VCaP (cell line): ENCODE measurements around the gene SLC49A3.

Experiments
- H3K27ac ChIP-seq: fragments of 450-650 bp; 2 replicates; pipeline ENCODE4 v1.5.1; 2017
- TF ChIP-seq, protein P1 (sequence below): fragments of 450-650 bp; conservative IDR thresholded peaks from 2 replicates; pipeline ENCODE4 v1.5.1; 2017; ENCODE audit warnings: mild to moderate bottlenecking, moderate library complexity

Gene SLC49A3

DNA sequence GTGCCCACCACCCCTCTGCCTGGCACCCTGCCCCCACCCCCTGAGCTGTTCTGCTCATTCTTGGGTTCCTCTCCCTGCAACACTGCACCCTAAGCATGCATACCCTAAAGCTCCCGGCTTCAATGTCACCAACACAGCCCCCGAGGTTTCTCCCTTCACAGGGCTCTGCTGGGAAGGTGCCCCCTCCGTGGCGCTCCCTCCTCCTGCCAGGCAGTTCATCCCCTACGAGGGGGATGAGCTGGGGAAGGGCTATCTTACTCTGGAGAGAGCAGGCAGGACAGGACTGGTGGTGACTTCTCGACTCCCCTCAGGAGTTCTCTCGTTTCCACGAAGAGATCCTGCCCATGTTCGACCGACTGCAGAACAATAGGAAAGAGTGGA lies 21.4 kb downstream of the SLC49A3 start:
- H3K27ac ChIP-seq, result no peak overlapping the region
- TF ChIP-seq, protein P1, sequence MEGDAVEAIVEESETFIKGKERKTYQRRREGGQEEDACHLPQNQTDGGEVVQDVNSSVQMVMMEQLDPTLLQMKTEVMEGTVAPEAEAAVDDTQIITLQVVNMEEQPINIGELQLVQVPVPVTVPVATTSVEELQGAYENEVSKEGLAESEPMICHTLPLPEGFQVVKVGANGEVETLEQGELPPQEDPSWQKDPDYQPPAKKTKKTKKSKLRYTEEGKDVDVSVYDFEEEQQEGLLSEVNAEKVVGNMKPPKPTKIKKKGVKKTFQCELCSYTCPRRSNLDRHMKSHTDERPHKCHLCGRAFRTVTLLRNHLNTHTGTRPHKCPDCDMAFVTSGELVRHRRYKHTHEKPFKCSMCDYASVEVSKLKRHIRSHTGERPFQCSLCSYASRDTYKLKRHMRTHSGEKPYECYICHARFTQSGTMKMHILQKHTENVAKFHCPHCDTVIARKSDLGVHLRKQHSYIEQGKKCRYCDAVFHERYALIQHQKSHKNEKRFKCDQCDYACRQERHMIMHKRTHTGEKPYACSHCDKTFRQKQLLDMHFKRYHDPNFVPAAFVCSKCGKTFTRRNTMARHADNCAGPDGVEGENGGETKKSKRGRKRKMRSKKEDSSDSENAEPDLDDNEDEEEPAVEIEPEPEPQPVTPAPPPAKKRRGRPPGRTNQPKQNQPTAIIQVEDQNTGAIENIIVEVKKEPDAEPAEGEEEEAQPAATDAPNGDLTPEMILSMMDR, result no peak

DNA sequence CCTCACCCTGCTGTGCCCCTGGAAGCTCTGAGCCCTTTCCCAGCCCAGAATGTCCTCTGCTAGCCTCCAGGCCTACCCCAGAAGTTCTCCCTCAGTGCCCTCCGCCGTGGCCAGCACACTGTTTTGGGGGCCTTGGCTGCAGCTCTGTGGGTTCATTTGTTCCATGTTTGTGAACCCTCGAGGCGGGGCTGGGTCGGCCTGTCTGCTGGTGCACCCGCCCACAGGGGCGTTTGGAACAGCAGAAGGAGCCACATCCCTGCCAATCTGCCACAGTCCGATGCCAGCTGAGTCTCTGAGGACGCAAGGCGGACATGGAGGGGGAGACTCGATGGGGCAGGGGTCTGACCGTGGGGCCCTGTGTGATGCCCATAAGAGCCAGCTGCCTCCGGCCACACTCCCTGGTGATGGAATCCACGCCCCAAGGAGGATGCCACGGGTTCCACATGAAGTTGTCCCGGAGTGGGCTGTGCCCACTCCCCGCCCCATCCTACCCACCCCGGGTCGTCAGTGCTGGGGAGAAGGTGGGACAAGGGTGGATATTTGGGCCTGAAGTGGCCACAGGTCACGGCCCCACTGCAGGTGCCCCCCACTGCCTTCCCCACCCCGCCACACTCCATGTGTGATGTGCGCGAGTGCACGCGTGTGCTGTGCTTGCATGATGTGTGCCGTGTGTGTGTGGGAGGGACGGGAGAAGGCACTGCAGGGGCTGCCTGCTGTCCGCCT lies 22.0 kb downstream of the SLC49A3 start:
- TF ChIP-seq, protein P1, result no peak
- H3K27ac ChIP-seq, result no peak overlapping the region

DNA sequence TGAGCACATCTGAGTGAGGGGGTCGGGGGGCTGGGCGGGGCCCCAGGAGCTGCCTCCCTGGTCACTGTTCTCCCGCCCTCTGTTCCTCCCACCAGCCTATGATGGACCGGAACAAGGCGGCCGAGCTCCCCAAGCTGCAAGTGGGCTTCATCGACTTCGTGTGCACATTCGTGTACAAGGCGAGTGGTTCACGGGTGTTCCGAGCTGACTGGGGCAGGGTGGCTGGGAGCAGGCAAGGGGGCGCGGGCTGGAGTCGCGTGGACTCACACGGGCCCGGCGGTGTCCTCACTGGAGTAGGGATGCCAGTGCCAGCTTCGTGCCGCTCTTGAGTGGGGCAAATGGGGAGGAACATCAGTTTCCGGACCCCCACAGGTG lies 22.5 kb downstream of the SLC49A3 start:
- TF ChIP-seq, protein P1, result no peak
- no peak overlapping the region for H3K27ac ChIP-seq

DNA sequence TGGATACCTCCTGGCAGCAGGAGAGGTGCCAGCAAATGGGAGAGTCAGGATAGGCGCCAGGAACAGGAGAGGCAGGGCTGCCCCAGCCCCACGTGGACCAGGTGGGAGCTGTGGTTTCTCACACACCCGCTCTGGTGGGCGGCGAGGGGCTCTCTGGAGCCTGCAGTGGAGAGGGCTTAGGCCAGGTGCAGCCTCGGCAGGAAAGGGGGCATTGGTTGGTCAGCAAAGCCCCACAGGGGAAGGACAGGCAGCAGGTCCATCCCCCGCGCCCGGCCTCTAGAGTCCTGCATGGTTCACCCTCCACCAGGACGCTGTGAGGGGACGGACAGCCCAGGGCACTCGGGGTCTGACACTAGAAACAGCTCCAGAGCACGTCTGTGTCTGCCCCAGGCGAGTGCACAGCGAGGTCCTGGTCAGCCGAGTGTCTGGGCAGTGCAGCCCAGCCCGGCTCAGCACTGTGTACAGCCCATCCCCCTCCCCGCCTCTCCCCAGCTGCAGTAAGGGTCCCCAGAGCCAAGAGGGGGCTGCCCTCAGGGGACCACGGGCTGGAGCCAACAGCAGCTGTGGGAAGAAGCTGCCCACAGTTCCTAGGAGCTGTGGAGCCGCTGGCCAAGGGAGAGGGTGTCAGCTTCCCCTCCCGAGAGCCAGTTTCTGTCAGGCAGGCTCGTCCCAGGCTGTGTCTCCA lies 23.1 kb downstream of the SLC49A3 start:
- no peak overlapping the region for H3K27ac ChIP-seq
- TF ChIP-seq, protein P1, result no peak

DNA sequence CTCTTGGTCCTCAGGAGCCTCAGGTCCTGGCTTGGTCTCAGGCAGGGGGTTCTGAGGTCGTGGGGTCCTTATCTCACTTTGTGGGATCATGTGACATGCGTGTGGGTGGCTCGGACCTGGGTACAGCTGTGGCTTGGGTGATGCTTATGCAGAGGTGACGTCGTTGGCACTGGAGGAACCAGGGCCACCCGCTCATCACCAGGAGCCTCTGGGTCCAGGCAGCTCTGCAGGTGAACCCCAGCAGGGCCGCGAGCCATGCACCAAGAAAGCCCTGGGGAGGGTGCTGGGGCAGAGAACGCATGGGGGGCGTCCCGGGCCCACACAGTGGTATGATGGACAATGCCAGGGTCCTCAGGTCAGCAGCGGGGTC lies 23.6 kb downstream of the SLC49A3 start:
- no peak overlapping the region for H3K27ac ChIP-seq
- TF ChIP-seq, protein P1, result no peak

DNA sequence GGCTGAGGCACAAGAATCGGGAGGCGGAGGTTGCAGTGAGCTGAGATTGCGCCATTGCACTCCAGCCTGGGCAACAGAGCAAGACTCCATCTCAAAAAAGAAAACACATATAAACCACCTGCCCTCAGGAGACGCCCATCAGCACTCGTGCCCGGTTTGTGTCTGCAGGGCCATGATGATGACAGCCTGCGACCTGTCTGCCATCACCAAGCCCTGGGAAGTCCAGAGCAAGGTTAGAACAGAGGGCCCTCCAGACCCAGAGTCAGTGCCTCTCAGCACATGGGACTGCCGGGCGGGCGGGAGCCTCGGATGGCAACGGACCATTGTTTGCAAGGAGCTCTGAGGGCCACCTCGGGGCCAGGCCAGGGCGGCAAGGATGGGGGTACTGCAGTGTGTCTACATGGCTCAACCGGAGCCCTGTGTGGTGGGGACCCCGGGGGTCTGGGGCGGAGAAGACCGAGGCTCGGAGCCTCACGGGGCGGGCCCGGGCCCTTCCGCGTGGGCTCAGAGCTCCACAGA lies 24.2 kb downstream of the SLC49A3 start:
- no peak overlapping the region for H3K27ac ChIP-seq
- TF ChIP-seq, protein P1, result no peak

DNA sequence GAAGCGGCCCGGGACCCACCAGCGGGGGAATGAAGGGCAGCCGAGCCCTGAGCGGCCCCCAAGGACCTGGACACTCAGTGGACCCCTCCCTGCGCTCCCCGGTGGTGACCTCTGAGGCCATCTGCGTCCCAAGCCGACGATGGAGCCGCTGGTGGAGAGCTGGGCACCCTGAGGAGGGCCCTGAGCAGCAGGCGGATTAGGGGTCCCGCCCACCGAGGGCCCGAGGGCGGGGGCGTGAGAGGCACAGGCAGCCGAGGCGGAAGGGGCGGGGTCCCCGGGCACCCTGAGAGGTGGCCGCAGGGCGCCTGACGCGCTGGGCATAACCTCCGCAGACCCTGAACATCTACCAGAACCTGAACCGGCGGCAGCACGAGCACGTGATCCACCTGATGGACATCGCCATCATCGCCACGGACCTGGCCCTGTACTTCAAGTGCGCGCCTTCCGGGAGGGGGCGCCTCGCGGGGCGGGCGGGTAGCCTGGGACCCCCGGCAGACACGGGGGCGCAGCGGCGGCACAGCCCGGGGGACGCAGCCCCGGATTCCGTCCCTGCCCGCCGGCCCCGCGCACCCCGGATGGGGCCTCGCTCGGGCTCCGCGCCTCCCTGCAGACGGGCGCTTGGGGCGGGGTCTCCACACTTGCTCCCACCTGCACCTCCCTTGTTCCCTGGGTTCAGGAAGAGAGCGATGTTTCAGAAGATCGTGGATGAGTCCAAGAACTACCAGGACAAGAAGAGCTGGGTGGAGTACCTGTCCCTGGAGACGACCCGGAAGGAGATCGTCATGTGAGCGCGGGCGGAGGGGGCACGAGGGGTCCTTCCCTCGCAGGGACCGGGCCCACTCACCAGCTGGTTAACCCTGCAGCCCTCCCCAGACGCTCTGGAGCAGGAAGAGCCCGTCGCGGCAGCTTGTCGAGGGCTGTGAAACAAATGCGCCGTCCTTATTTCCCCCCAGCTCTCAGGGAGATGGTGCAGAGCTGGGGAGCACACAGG lies 25.2 kb downstream of the SLC49A3 start:
- TF ChIP-seq, protein P1, result no peak
- H3K27ac ChIP-seq, result no peak overlapping the region
